ENCODE measurements around the gene FUT1. TPM values are rescaled to one million over a fixed set of nuclear protein-coding genes. Genes with fewer than 3 reads are reported as not detected.

The FUT1 gene
- total and polyA plus RNA-seq, 9 of the 15 experiments (the other 6 are each of a cell fraction or from before 2014, with no cell fraction given) = 2.3 to 18.5 (median 8.8) TPM

GRCh38 chr19:48795055-48795684 is 42.7 kb upstream of the FUT1 start (continued):
- TF ChIP-seq ATF4 (CRISPR knock-in tag; IDR thresholded peaks at IDR 0.05) (peak; percentile 66), SMARCA5 (IDR thresholded peaks at IDR 0.05) (no peak), PKNOX1 (IDR thresholded peaks at IDR 0.05) (no peak), ZKSCAN1 (IDR thresholded peaks at IDR 0.05; ENCODE audit: low read depth, low read length) (peak; percentile 24; the same call in 1 of the 2 replicates), MCM2 (IDR thresholded peaks at IDR 0.05; ENCODE audit: low read depth) (no peak), MITF (IDR thresholded peaks at IDR 0.05) (no peak), THAP7 (CRISPR knock-in tag; IDR thresholded peaks at IDR 0.05) (no peak), NR2C2 (CRISPR knock-in tag; IDR thresholded peaks at IDR 0.05) (0 out of 2 replicates have a peak, but pooled peaks have one; percentile 53), NR2C2 (tag; IDR thresholded peaks at IDR 0.05) (peak; percentile 93), MYNN (IDR thresholded peaks at IDR 0.05) (peak; percentile 67; the same call in 1 of the 2 replicates), MYNN (CRISPR knock-in tag; IDR thresholded peaks at IDR 0.05) (no peak), NRF1 (conservative IDR thresholded peaks at IDR 0.05 in 1 of 2, IDR thresholded peaks at IDR 0.05 in 1 of 2) (peak; percentile 53 to 61), MEF2D (tag; conservative IDR thresholded peaks at IDR 0.05; ENCODE audit: low read depth) (peak; percentile 68; the same call in 1 of the 2 replicates), POLR3G (IDR thresholded peaks at IDR 0.05; ENCODE audit: extremely low read depth, insufficient read length, insufficient replicate concordance) (no peak), GTF2F1 (IDR thresholded peaks at IDR 0.05; ENCODE audit: low read depth, low read length) (no peak), ZNF77 (CRISPR knock-in tag; IDR thresholded peaks at IDR 0.05) (no peak), PHF20 (IDR thresholded peaks at IDR 0.05; ENCODE audit: partially characterized antibody) (no peak), ZNF696 (CRISPR knock-in tag; conservative IDR thresholded peaks at IDR 0.05) (no peak), MAFK (IDR thresholded peaks at IDR 0.05; ENCODE audit: low read length) (no peak), SP2 (IDR thresholded peaks at IDR 0.05; ENCODE audit: extremely low read depth, low read depth, low read length, poor library complexity, severe bottlenecking) (no peak), TCF3 (CRISPR knock-in tag; IDR thresholded peaks at IDR 0.05) (peak; percentile 43), ZNF79 (CRISPR knock-in tag; IDR thresholded peaks at IDR 0.05; ENCODE audit: low read depth) (no peak), PHF21A (IDR thresholded peaks at IDR 0.05; ENCODE audit: borderline replicate concordance, low read depth) (no peak), ARNT (IDR thresholded peaks at IDR 0.05) (no peak)
- TF ChIP-seq, protein P1, sequence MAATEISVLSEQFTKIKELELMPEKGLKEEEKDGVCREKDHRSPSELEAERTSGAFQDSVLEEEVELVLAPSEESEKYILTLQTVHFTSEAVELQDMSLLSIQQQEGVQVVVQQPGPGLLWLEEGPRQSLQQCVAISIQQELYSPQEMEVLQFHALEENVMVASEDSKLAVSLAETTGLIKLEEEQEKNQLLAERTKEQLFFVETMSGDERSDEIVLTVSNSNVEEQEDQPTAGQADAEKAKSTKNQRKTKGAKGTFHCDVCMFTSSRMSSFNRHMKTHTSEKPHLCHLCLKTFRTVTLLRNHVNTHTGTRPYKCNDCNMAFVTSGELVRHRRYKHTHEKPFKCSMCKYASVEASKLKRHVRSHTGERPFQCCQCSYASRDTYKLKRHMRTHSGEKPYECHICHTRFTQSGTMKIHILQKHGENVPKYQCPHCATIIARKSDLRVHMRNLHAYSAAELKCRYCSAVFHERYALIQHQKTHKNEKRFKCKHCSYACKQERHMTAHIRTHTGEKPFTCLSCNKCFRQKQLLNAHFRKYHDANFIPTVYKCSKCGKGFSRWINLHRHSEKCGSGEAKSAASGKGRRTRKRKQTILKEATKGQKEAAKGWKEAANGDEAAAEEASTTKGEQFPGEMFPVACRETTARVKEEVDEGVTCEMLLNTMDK (IDR thresholded peaks at IDR 0.05; ENCODE audit: borderline replicate concordance, insufficient read depth, low read depth, low read length, poor library complexity, severe bottlenecking) = peak; percentile 96

Measured in K562 (cell line).